Central memory CD8-positive, alpha-beta T cell (primary cell): ENCODE measurements around the gene NCF2.
"Not testable (repeated sequence)": the region's sequence is repeated elsewhere in the genome, so short reads cannot be mapped to it uniquely, and the experiment has no call there.

Experiments used
- ATAC-seq: fragments of 150-1000 bp; cut with Tn5 transposase; replicated peaks from 2 replicates; pipeline ENCODE4 v1.10.0; 2022; ENCODE audit warnings: mild to moderate bottlenecking, moderate FRiP score, moderate number of reproducible peaks; ENCODE audit not compliant: poor library complexity, severe bottlenecking; ENCODE audit errors: extremely low read depth
- DNase-seq, 2 donors: peaks; one replicate each; pipeline ENCODE4 v3.0.0; 2021; ENCODE audit warnings: low spot score in 2 of 2
- H3K27ac Mint-ChIP-seq: one replicate; pipeline ENCODE4 v1.8.0; 2022; ENCODE audit warnings: low read depth, mild to moderate bottlenecking, moderate library complexity, mixed read lengths
- H3K27me3 Mint-ChIP-seq: one replicate; pipeline ENCODE4 v1.8.0; 2022; ENCODE audit warnings: mixed read lengths
- H3K36me3 Mint-ChIP-seq: one replicate; pipeline ENCODE4 v1.8.0; 2022; ENCODE audit warnings: mild to moderate bottlenecking, moderate library complexity, mixed read lengths; ENCODE audit not compliant: insufficient read depth
- H3K4me1 Mint-ChIP-seq: one replicate; pipeline ENCODE4 v1.8.0; 2022; ENCODE audit warnings: mixed read lengths
- H3K4me3 Mint-ChIP-seq: one replicate; pipeline ENCODE4 v1.8.0; 2022; ENCODE audit warnings: mild to moderate bottlenecking, moderate library complexity, mixed read lengths
- H3K9me3 Mint-ChIP-seq: one replicate; pipeline ENCODE4 v1.8.0; 2022; ENCODE audit warnings: mixed read lengths

NCF2 gene

DNA sequence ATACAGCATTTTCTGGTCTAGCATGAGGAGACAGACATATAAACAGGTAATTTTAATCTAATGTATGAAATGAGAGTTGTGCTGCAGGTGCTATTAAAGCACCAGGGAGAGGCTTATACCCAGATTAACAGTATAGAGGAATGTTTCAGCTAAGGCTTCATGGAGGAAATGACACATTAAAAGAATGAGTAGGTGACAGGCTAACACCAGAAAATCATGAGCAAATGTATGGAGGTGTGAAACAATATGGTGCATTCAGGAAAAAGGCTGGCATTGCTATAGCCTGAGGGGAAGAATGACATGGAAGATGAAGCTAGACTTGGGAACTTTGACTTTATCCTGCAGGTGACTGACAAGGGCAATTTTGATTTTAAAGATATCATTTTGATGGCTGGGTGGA is 38.3 kb upstream of the NCF2 start:
- Mint-ChIP-seq H3K9me3 (no peaks in the 10 kb centered on the region), H3K27me3 (no peaks in the 10 kb centered on the region), H3K4me3 (no peak overlapping the region), H3K4me1 (peaks cover 51% of the 10 kb centered on the region), H3K36me3 (peaks cover 59% of the 10 kb centered on the region), H3K27ac (peak overlapping the region; percentile 7)
- DNase-seq (no peak), ATAC-seq (no peak)

DNA sequence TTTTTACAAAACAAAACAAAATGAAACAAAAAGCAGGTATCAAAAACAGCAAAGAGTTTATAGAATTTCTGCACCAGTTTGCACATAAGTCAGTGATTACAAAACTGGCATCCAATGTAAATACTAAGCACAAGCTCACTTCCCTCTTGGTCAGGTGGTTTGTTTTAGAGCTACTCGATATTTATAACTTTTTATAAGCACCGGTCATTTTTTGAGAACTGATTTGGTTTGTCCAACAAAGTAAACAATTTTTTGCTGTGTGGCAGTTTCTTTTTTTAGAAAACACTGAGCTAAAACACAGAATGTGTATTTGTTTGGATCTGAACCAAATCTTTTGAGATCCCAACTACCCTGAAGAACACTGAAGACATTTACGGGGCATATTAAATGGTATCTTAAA is 36.0 kb upstream of the NCF2 start:
- H3K4me3 Mint-ChIP-seq, ATAC-seq, H3K27me3 Mint-ChIP-seq, H3K9me3 Mint-ChIP-seq, DNase-seq: not testable (repeated sequence)
- Mint-ChIP-seq H3K27ac (peak overlapping the region; percentile 50), H3K36me3 (peaks cover 58% of the 10 kb centered on the region), H3K4me1 (peaks cover 50% of the 10 kb centered on the region)

- no peaks in the 10 kb centered on the region for H3K27me3 Mint-ChIP-seq
- ATAC-seq (peak; percentile 82), DNase-seq (peak in 1 of 2 donors; percentile 20)
- H3K4me3 Mint-ChIP-seq: no peak overlapping the region
- peak overlapping the region; percentile 48 for H3K27ac Mint-ChIP-seq
- peaks cover 31% of the 10 kb centered on the region for H3K36me3 Mint-ChIP-seq
- no peaks in the 10 kb centered on the region for H3K9me3 Mint-ChIP-seq
- H3K4me1 Mint-ChIP-seq: peaks cover 23% of the 10 kb centered on the region
Observed at GRCh38 chr1:183622884-183623785, 32.9 kb upstream of the NCF2 start.

DNA sequence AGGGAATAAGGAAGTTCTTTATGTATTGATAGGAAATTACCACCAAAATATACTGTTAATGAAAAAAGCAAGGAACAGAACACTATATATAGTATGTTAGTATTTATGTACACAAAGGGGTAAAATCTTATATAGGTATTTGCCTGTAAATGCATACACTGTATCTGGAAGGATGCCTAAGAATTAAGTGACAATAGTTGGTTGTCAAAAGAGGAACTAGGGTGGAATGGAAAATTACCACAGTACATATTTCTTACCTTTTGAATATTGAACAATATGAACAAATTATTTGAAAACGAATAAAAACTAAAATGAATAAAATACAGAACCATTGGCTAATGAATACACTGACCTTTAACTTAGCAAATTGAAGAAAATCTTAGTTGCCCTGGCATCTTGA is 31.8 kb upstream of the NCF2 start:
- DNase-seq: no peak

DNA sequence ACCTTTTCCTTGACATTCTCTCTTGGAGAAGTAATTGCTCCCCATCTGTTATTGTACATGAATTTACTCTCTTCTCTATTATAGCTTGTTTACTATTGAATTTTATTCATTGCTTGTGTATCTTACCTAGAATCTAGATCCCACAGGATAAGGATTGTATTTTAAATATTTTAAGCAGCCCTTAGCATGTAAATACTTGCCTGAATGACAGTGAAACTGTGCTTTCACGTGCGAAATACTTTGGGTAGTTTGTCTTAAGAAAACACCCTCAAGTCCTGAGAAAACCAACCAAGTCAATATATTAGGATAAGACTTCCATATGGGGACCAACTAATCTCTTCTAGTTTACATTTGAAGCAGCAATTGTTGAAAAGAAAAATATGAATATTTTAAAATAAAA is 30.1 kb upstream of the NCF2 start:
- Mint-ChIP-seq H3K9me3 (no peaks in the 10 kb centered on the region), H3K27me3 (no peaks in the 10 kb centered on the region), H3K4me3 (no peak overlapping the region), H3K27ac (peak overlapping the region; percentile 7), H3K36me3 (peaks cover 21% of the 10 kb centered on the region), H3K4me1 (peaks cover 16% of the 10 kb centered on the region)
- no peak for ATAC-seq
- DNase-seq: no peak

More for the DNA sequence above, 31.8 kb upstream of the NCF2 start:
- Mint-ChIP-seq H3K4me1 (peaks cover 22% of the 10 kb centered on the region), H3K36me3 (peaks cover 28% of the 10 kb centered on the region), H3K9me3 (no peaks in the 10 kb centered on the region), H3K4me3 (no peak overlapping the region), H3K27me3 (no peaks in the 10 kb centered on the region), H3K27ac (no peak overlapping the region)
- ATAC-seq: no peak

- Mint-ChIP-seq H3K9me3 (no peaks in the 10 kb centered on the region), H3K4me1 (peaks cover 11% of the 10 kb centered on the region), H3K27me3 (no peaks in the 10 kb centered on the region), H3K27ac (peak overlapping the region; percentile 7), H3K4me3 (no peak overlapping the region), H3K36me3 (peaks cover 15% of the 10 kb centered on the region)
- DNase-seq: no peak
- no peak for ATAC-seq
Observed at GRCh38 chr1:183619781-183620180, 29.5 kb upstream of the NCF2 start.

DNA sequence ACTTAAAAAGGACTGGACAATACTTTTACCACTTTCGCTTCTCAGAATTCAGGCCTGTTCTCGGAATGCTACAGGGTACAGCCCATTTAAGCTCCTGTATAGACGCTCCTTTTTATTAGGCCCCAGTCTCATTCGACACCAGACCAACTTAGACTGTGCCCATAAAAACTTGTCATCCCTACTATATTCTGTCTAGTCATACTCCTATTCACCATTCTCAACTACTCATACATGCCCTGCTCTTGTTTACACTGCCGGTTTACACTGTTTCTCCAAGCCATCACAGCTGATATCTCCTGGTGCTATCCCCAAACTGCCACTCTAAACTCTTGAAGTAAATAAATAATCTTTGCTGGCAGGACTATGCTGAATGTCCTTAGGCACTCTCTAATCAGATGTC is 27.9 kb upstream of the NCF2 start:
- not testable (repeated sequence) for H3K27ac Mint-ChIP-seq, H3K9me3 Mint-ChIP-seq, ATAC-seq, H3K27me3 Mint-ChIP-seq, H3K4me3 Mint-ChIP-seq, H3K4me1 Mint-ChIP-seq, DNase-seq, H3K36me3 Mint-ChIP-seq

GRCh38 chr1:183612975-183613374 is 22.7 kb upstream of the NCF2 start:
- not testable (repeated sequence) for H3K9me3 Mint-ChIP-seq, DNase-seq, ATAC-seq, H3K36me3 Mint-ChIP-seq, H3K4me1 Mint-ChIP-seq, H3K4me3 Mint-ChIP-seq, H3K27ac Mint-ChIP-seq
- H3K27me3 Mint-ChIP-seq: peaks cover 11% of the 10 kb centered on the region

GRCh38 chr1:183612407-183612806 is 22.1 kb upstream of the NCF2 start:
- no peaks in the 10 kb centered on the region for H3K36me3 Mint-ChIP-seq
- H3K27me3 Mint-ChIP-seq: peaks cover 11% of the 10 kb centered on the region
- H3K9me3 Mint-ChIP-seq: no peaks in the 10 kb centered on the region
- no peaks in the 10 kb centered on the region for H3K4me1 Mint-ChIP-seq
- no peak for ATAC-seq
- H3K27ac Mint-ChIP-seq: no peak overlapping the region
- H3K4me3 Mint-ChIP-seq: no peak overlapping the region
- DNase-seq: no peak

DNA sequence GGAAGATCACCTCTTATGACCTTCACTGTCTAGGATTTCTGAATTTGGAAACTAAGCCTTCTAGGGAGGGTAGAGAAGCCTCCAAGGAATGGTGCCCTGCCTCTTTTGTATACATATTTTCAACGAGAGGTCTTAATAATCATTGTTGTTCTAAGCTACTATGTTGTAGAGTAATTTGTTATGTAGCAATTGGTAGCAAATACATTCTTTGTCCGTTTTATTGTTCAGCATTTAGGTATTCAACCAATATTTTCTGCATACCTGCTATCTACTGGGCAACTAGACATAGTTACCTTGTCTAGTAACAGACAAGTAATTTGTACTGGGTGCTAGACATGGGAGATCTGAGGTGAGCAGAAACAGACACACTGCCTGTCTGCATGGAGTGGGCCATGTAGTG is 20.8 kb upstream of the NCF2 start:
- no peak overlapping the region for H3K27ac Mint-ChIP-seq
- no peak for DNase-seq
- H3K4me1 Mint-ChIP-seq: no peaks in the 10 kb centered on the region
- no peaks in the 10 kb centered on the region for H3K36me3 Mint-ChIP-seq
- peaks cover 11% of the 10 kb centered on the region for H3K27me3 Mint-ChIP-seq
- no peak for ATAC-seq
- H3K4me3 Mint-ChIP-seq: no peak overlapping the region
- no peaks in the 10 kb centered on the region for H3K9me3 Mint-ChIP-seq

- no peak for ATAC-seq
- H3K9me3 Mint-ChIP-seq: no peaks in the 10 kb centered on the region
- H3K36me3 Mint-ChIP-seq: no peaks in the 10 kb centered on the region
- H3K4me3 Mint-ChIP-seq: no peak overlapping the region
- DNase-seq: no peak
- H3K27ac Mint-ChIP-seq: no peak overlapping the region
- peaks cover 11% of the 10 kb centered on the region for H3K27me3 Mint-ChIP-seq
- no peaks in the 10 kb centered on the region for H3K4me1 Mint-ChIP-seq
Observed at GRCh38 chr1:183609759-183610452, 19.6 kb upstream of the NCF2 start.

DNA sequence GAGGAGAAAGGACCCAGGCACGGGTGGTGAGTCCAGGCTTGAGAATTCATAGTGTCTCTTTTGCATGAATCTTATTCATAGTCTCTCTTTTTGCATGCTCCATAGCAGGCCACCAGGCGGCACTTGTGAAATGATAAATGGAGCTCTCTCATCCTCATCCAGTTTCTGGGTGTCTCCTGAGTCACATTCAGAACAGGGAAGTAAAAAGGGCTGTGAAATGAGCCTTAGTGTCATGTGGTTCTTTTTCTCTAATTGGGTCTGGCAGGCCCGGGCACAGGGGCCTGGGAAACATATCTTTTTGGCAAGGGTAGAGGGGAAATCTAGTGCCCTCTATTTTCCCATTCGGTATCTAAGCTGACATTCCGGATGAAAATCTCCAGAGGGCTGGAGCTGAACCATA is 19.1 kb upstream of the NCF2 start:
- H3K27ac Mint-ChIP-seq: no peak overlapping the region
- no peak overlapping the region for H3K4me3 Mint-ChIP-seq
- no peaks in the 10 kb centered on the region for H3K4me1 Mint-ChIP-seq
- H3K36me3 Mint-ChIP-seq: no peaks in the 10 kb centered on the region
- peaks cover 11% of the 10 kb centered on the region for H3K27me3 Mint-ChIP-seq
- DNase-seq (no peak), ATAC-seq (no peak)
- H3K9me3 Mint-ChIP-seq: no peaks in the 10 kb centered on the region
